GM18870 (cell line): ENCODE data around the gene POLE4.

Experiments used
- ATAC-seq: cut with Tn5 transposase; IDR thresholded peaks from one replicate; pipeline ENCODE4 v1.9.1; 2021; ENCODE audit warnings: moderate library complexity; ENCODE audit not compliant: unreplicated experiment

The POLE4 gene

GRCh38 chr2:74985978-74986609 lies 27.7 kb downstream of the POLE4 start:
- no peak for ATAC-seq

- ATAC-seq, result no peak
Measured at GRCh38 chr2:74991977-74992376, 33.5 kb downstream of the POLE4 start.

- no peak for ATAC-seq
Measured at GRCh38 chr2:74999468-74999867, 41.0 kb downstream of the POLE4 start.

GRCh38 chr2:75002007-75002406 lies 43.6 kb downstream of the POLE4 start:
- ATAC-seq, result no peak

- no peak for ATAC-seq
Measured at GRCh38 chr2:75003276-75003675, 44.8 kb downstream of the POLE4 start.

GRCh38 chr2:75003773-75004172 lies 45.3 kb downstream of the POLE4 start:
- ATAC-seq, result no peak

GRCh38 chr2:75006041-75006440 lies 47.6 kb downstream of the POLE4 start:
- no peak for ATAC-seq

GRCh38 chr2:75007061-75007460 lies 48.6 kb downstream of the POLE4 start:
- ATAC-seq, result no peak

GRCh38 chr2:75007819-75008218 lies 49.4 kb downstream of the POLE4 start:
- no peak for ATAC-seq

- no peak for ATAC-seq
Measured at GRCh38 chr2:75010571-75010970, 52.1 kb downstream of the POLE4 start.

- no peak for ATAC-seq
Measured at GRCh38 chr2:75012080-75012479, 53.6 kb downstream of the POLE4 start.

- ATAC-seq, result peak; percentile 42
Measured at GRCh38 chr2:75018162-75018561, 59.7 kb downstream of the POLE4 start.
